ENCODE data around the gene CORO6.

The CORO6 gene

GRCh38 chr17:29570521-29570920 lies 52.2 kb downstream of the CORO6 start:
- peaks cover 2% of the 10 kb centered on the region for H3K4me1 ChIP-seq (ENCODE audit: control insufficient read depth, insufficient read depth, low read length)
- no CpG with 5 or more reads among the region's 7 CpGs for WGBS (ENCODE audit: insufficient coverage, insufficient read length)
- H3K27ac ChIP-seq (ENCODE audit: low read length): no peak overlapping the region
- H3K9me3 ChIP-seq (ENCODE audit: control insufficient read depth, insufficient read depth, low read length): no peaks in the 10 kb centered on the region
- no peak for DNase-seq (ENCODE audit: low read depth, low spot score)
- H3K27me3 ChIP-seq (ENCODE audit: control insufficient read depth, insufficient read depth, low read length): peaks cover 8% of the 10 kb centered on the region; the same call in 1 of the 2 replicates
- H3K4me3 ChIP-seq (ENCODE audit: low read length): no peak overlapping the region
- H3K36me3 ChIP-seq (ENCODE audit: control insufficient read depth, insufficient read depth, low read length): peaks cover 10% of the 10 kb centered on the region; the same call in 1 of the 2 replicates

GRCh38 chr17:29569245-29569950 lies 53.3 kb downstream of the CORO6 start:
- H3K4me3 ChIP-seq (ENCODE audit: low read length): peak overlapping the region; percentile 76; the same call in 1 of the 2 replicates
- no peak overlapping the region for H3K27ac ChIP-seq (ENCODE audit: low read length)
- peaks cover 2% of the 10 kb centered on the region for H3K4me1 ChIP-seq (ENCODE audit: control insufficient read depth, insufficient read depth, low read length)
- H3K27me3 ChIP-seq (ENCODE audit: control insufficient read depth, insufficient read depth, low read length): peaks cover 11% of the 10 kb centered on the region; the same call in 1 of the 2 replicates
- 0 out of 2 replicates have a peak, but pooled peaks cover 2% of the 10 kb centered on the region for H3K36me3 ChIP-seq (ENCODE audit: control insufficient read depth, insufficient read depth, low read length)
- no peaks in the 10 kb centered on the region for H3K9me3 ChIP-seq (ENCODE audit: control insufficient read depth, insufficient read depth, low read length)
- WGBS (ENCODE audit: insufficient coverage, insufficient read length): no CpG with 5 or more reads among the region's 14 CpGs
- DNase-seq (ENCODE audit: low read depth, low spot score): no peak

- Histone ChIP-seq H3K9me3 (ENCODE audit: control insufficient read depth, insufficient read depth, low read length) (no peaks in the 10 kb centered on the region), H3K27me3 (ENCODE audit: control insufficient read depth, insufficient read depth, low read length) (peaks cover 11% of the 10 kb centered on the region; the same call in 1 of the 2 replicates), H3K27ac (ENCODE audit: low read length) (no peak within 1 kb of the TSS), H3K4me1 (ENCODE audit: control insufficient read depth, insufficient read depth, low read length) (peaks cover 2% of the 10 kb centered on the region), H3K4me3 (ENCODE audit: low read length) (peak within 1 kb of the TSS; percentile 76), H3K36me3 (ENCODE audit: control insufficient read depth, insufficient read depth, low read length) (no peaks in the 10 kb centered on the region)
- WGBS (ENCODE audit: insufficient coverage, insufficient read length): no CpG with 5 or more reads among the region's 85 CpGs
- DNase-seq (ENCODE audit: low read depth, low spot score): no peak
These were observed 54.1 kb downstream of the CORO6 start, which contains the start of gene TP53I13 for GRCh38 chr17:29568331-29569244. TSS of gene TP53I13 (plus strand) at chr17:29568701. CDS start at chr17:29568759, 58 bp downstream.

GRCh38 chr17:29567554-29568330 lies 55.0 kb downstream of the CORO6 start:
- Histone ChIP-seq H3K36me3 (ENCODE audit: control insufficient read depth, insufficient read depth, low read length) (no peaks in the 10 kb centered on the region), H3K4me3 (ENCODE audit: low read length) (peak overlapping the region; percentile 42; the same call in 1 of the 2 replicates), H3K27me3 (ENCODE audit: control insufficient read depth, insufficient read depth, low read length) (peaks cover 11% of the 10 kb centered on the region; the same call in 1 of the 2 replicates), H3K27ac (ENCODE audit: low read length) (no peak overlapping the region), H3K9me3 (ENCODE audit: control insufficient read depth, insufficient read depth, low read length) (no peaks in the 10 kb centered on the region), H3K4me1 (ENCODE audit: control insufficient read depth, insufficient read depth, low read length) (peaks cover 2% of the 10 kb centered on the region)
- no peak for DNase-seq (ENCODE audit: low read depth, low spot score)
- no CpG with 5 or more reads among the region's 63 CpGs for WGBS (ENCODE audit: insufficient coverage, insufficient read length)

GRCh38 chr17:29567304-29567553 lies 55.5 kb downstream of the CORO6 start:
- no peak for DNase-seq (ENCODE audit: low read depth, low spot score)
- H3K9me3 ChIP-seq (ENCODE audit: control insufficient read depth, insufficient read depth, low read length): no peaks in the 10 kb centered on the region
- H3K27ac ChIP-seq (ENCODE audit: low read length): no peak overlapping the region
- peak overlapping the region; percentile 42; the same call in 1 of the 2 replicates for H3K4me3 ChIP-seq (ENCODE audit: low read length)
- H3K4me1 ChIP-seq (ENCODE audit: control insufficient read depth, insufficient read depth, low read length): peaks cover 2% of the 10 kb centered on the region
- peaks cover 11% of the 10 kb centered on the region; the same call in 1 of the 2 replicates for H3K27me3 ChIP-seq (ENCODE audit: control insufficient read depth, insufficient read depth, low read length)
- no peaks in the 10 kb centered on the region for H3K36me3 ChIP-seq (ENCODE audit: control insufficient read depth, insufficient read depth, low read length)
- WGBS (ENCODE audit: insufficient coverage, insufficient read length): no CpG with 5 or more reads among the region's 27 CpGs

GRCh38 chr17:29566473-29567303 lies 56.0 kb downstream of the CORO6 start, which contains the start of gene ABHD15:
TSS of gene ABHD15 (minus strand) at chr17:29567037. CDS start at chr17:29566966, 71 bp downstream.
- Histone ChIP-seq H3K36me3 (ENCODE audit: control insufficient read depth, insufficient read depth, low read length) (no peaks in the 10 kb centered on the region), H3K27ac (ENCODE audit: low read length) (no peak within 1 kb of the TSS), H3K4me1 (ENCODE audit: control insufficient read depth, insufficient read depth, low read length) (peaks cover 2% of the 10 kb centered on the region), H3K9me3 (ENCODE audit: control insufficient read depth, insufficient read depth, low read length) (no peaks in the 10 kb centered on the region), H3K4me3 (ENCODE audit: low read length) (peak within 1 kb of the TSS; percentile 42; the same call in 1 of the 2 replicates), H3K27me3 (ENCODE audit: control insufficient read depth, insufficient read depth, low read length) (peaks cover 11% of the 10 kb centered on the region; the same call in 1 of the 2 replicates)
- no peak for DNase-seq (ENCODE audit: low read depth, low spot score)
- WGBS (ENCODE audit: insufficient coverage, insufficient read length): no CpG with 5 or more reads among the region's 94 CpGs

GRCh38 chr17:29565643-29566472 lies 56.9 kb downstream of the CORO6 start:
- H3K27ac ChIP-seq (ENCODE audit: low read length): no peak overlapping the region
- H3K4me1 ChIP-seq (ENCODE audit: control insufficient read depth, insufficient read depth, low read length): peaks cover 2% of the 10 kb centered on the region
- H3K36me3 ChIP-seq (ENCODE audit: control insufficient read depth, insufficient read depth, low read length): no peaks in the 10 kb centered on the region
- no peak for DNase-seq (ENCODE audit: low read depth, low spot score)
- no CpG with 5 or more reads among the region's 55 CpGs for WGBS (ENCODE audit: insufficient coverage, insufficient read length)
- no peaks in the 10 kb centered on the region for H3K9me3 ChIP-seq (ENCODE audit: control insufficient read depth, insufficient read depth, low read length)
- peaks cover 11% of the 10 kb centered on the region; the same call in 1 of the 2 replicates for H3K27me3 ChIP-seq (ENCODE audit: control insufficient read depth, insufficient read depth, low read length)
- H3K4me3 ChIP-seq (ENCODE audit: low read length): peak overlapping the region; percentile 42; the same call in 1 of the 2 replicates

All from iPS DF 6.9 (cell line).